HuH-7 (cell line): ENCODE measurements around the gene ARPP19.
"Not testable (repeated sequence)": the region's sequence is repeated elsewhere in the genome, so short reads cannot be mapped to it uniquely, and the experiment has no call there.

Source experiments
- DNase-seq: peaks from one replicate; pipeline ENCODE4 v3.0.0; 2011; ENCODE audit warnings: low spot score

The ARPP19 gene

DNA sequence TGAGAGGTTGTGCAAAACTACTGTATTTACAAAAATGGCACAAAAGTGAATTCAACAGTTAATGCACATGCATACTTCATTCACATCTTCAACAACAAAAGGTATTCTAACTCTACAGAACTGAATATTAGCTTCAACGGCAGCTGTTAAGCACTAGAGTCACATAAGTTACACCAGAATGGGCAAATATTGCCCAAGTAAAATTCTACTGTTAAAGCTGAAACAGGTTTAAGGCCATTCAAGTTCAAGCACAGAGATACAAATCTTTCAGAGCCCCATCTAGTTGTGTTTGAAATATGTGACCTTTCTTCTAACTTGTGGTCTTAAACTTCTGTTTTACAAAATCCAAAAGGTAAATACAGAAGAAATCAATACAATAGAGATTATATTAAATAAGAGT is 17.6 kb downstream of the ARPP19 start:
- DNase-seq: not testable (repeated sequence)

DNA sequence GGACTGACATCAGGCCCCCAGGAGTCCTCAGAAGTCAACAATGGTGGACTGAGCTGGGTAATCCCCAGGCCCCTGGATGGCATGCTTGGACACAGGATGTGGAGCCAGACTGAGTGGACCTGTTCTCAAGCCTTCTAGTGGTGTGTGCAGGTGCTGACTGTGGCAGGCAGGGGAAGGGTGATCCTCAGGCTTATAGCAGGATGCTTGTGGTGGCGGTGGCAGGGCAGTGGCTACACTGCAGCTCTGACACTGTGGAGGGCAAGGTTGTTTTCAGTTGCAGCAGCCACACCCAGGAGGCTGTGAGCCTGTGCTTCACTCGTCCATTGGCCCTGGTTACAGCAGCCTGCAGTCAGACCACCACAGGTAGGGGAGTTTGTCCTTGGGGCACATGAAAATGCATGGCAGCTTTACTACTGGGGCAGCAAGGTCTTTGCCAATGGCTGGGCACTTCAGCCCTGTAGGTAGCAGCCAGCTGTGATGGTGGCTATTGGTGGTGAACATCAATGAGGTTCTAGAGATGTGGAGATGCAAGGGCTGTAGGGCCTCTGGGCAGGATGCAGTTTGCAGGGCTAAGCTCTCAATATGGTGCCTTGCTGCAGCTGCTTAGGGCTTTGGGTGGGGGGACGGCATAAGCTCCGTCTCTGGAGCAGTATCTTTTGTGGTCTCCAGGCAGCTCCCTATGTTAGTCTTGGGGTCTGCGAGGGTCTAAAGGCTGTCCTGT is 22.6 kb downstream of the ARPP19 start:
- no peak for DNase-seq

DNA sequence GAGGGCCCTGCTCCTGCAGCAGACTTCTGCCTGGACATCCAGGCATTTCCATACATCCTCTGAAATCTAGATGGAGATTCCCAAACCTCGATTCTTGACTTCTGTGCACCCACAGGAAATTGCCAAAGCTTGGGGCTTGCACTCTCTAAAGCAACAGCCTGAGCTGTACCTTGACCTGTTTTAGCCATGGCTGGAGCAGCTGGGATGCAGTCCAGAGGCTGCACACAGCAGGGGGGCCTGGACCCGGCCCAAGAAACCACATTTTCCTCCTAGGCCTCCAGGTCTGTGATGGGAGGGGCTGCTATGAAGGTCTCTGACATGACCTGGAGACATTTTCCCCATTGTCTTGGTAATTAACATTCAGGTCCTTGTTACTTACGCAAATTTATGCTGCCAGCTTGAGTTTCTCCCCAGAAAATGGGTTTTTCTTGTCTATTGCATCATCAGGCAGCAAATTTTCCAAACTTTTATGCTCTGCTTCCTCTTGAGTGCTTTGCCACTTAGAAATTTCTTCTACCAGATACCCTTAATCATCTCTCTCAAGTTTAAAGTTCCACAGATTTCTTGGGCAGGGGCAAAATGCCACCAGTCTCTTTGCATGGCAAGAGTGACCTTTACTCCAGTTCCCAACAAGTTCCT is 28.3 kb downstream of the ARPP19 start:
- DNase-seq: no peak

DNA sequence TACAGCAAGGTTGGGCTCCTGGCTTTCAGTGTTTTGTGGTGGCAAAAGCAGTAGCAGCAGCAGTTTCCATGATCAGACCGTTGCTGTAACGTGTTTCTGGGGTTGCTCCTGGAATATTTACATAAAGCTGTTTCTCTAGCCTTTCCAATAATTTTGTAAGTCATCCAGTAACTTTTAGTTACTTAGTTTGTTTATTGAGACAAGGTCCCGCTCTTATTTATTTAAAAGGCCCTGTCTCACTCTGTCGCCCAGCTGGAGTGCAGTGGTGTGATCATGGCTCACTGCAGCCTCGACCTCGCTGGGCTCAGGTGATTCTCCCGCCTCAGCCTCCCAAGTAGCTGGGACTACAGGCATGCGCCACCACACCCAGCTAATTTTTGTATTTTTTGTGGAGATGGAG is 31.4 kb downstream of the ARPP19 start:
- DNase-seq: no peak

GRCh38 chr15:52532427-52532826 is 36.4 kb downstream of the ARPP19 start:
- no peak for DNase-seq

GRCh38 chr15:52529940-52530339 is 38.9 kb downstream of the ARPP19 start:
- no peak for DNase-seq

DNA sequence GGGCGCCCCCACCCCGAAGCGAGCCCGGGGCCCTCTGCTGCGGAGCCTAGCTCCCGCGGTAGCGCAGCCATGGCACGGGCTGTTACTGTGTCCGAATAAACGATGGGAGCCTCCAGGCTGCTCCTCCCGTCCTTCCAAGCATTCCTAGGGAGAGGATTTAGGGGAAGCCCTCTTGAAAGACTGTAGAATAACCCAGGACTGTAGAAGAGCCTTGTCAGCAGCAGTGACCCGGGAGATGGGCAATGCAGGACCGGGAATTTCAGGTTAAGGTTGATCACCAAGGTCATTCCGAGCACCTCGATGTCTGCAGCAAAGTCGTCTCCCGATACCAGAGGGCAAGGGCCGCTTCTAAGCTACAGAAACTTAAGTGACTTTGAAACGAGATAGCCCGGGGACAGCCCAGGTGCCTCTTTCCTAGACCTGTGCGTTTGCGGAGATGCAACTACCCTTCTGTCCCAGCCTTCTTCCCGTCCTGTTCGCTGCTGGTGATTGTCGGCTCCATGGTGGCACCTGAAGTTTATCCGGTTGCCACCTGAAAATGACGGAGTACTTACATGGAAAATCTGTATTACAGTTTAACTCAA is 39.4 kb downstream of the ARPP19 start:
- DNase-seq: no peak

- DNase-seq: peak; percentile 71
Observed at GRCh38 chr15:52528564-52529340, 40.1 kb downstream of the ARPP19 start, which contains the start of gene MYO5A. Gene MYO5A (minus strand): TSS chr15:52528880. CDS start chr15:52528806, 74 bp downstream.

DNA sequence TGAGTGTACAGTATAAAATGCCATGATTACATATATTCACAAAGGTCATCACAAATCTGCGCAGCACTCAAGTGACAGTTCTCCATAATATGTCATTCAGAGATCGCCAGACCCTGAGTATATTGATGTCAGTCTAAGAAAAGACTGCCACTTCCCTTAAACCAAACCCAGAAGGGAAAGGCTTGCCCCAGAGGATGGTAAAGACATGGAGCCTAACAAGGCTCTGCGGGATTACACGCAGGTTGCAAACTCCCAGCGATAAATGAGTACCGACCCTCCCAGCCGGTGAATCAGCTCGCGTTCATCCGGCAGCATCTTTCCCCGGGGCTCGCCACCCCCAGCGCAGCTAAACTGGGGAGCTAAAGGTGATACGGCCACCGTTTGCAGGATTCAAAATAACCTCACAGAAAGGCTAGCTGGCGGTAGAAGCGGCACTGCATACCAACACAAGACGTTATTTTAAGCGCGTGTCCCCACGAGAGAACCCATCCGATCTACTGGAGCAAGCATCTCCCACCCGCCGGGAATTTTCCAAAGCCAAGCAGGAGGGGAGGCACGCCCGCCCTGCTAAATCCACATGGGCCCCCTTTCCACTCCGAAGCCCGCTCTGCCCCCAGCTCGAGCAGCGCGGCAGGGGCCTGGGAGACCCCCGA is 40.8 kb downstream of the ARPP19 start:
- DNase-seq: peak; percentile 40

- no peak for DNase-seq
Observed at GRCh38 chr15:52527196-52527910, 41.5 kb downstream of the ARPP19 start.

DNA sequence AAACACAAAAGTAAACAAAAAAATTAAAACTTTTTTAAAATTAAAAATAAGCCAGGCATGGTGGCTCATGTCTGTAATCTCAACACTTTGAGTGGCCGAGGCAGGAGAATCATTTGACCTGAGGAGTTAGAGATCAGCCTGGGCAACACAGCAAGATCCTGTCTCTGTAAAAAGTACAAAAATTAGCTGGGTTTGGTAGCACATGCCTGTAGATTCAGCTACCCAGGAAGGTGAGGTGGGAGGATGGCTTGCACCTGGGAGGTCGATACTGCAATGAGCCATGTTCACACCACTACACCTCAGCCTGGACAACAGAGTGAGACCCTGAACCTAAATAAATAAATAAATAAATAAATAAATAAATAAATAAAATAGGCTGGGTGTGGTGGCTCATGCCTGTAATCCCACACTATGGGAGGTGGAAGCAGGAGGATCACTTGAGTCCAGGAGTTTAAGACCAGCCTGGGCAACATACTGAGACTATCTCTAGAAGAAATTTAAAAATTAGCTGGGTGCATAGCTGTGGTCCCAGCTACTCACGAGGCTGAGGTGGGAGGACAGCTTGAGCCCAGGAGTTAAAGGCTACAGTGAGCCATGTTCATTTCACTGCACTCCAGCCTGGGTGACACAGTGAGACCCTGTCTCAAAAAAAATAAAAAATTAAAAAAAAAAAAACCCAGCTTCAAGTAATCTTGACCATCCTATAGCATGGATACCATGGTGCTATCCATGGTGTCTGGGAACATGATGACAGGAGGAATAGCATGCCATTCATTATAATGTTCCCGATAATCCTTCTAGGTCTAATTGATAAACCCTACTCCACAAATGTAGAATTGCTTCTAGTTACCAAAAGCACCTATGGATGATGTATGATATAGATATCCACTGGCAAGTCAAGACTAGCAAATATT is 44.4 kb downstream of the ARPP19 start:
- no peak for DNase-seq

DNA sequence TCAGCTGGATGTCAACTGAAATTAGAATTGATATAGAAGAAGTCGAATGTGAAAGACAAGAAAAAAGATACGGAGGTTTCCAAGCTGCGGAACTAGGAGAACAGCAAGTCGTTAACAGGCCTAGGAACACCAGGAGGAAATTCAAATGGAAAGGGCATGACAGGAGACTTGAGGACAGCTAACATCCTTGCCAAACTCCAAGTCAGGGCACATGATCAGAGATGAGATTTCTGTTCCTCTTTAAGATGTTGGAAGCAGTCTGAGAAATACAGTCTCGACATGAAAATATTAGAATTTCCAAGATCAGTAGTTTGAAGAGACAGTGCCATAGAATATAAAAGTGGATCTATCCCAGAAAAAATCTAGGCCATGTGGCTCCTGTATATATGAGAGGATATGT is 45.2 kb downstream of the ARPP19 start:
- no peak for DNase-seq

DNA sequence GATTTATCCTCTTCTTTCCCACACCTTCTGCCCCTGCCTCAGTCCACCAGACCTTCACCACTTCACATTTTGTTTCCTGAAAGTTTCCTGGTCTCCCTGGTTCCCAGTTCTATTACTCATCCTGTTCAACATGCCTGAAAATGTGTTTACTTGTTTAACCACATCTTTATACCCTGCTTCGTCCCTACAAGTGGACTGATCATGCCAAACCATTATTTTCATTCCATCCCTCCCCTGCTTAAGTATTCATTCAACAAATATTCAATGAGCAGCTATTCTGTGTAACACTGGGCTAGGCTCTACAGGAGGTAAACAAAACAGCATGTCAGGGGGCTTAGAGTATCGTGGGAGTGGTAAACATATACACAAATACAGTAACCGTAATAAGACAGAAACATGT is 45.6 kb downstream of the ARPP19 start:
- no peak for DNase-seq

DNA sequence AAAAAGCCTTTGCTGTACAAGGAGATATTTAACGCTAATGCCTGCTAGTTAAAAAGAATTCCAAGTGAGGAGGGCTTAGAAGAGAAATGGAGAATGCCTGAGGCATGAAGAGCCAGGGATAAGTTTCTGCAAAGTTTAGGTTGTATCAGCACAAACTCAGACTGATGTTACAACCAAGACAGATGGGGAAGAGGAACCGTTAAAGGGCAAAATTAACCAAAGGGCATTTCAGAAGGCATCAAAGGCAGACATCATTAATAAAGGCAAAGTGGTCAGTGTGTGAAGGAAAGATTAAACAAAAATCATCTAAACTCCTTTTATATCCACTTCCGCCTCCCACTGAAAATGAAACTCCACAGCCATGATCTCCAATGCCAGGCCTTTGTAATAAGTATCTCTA is 47.1 kb downstream of the ARPP19 start:
- DNase-seq: no peak

DNA sequence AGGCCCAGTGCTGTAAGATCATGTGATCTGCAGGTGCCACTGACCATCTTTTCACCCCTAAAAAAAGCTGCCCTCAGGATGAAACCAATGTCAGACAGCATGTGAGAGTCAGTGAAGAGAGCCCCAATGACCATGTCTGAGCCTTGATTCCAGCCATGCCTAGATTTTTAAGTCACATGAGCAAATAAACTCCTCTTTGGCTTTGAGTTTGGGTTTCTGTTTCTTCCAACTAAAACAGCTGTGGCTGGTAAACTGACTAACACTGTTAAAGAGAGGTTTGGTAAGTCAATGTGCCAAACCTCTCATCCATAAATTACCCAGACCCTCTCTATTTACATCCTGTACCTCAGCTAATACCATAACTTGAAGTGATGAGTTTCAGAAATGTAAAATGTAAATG is 48.4 kb downstream of the ARPP19 start:
- no peak for DNase-seq

- no peak for DNase-seq
Observed at GRCh38 chr15:52518487-52519371, 50.1 kb downstream of the ARPP19 start.

GRCh38 chr15:52517014-52517413 is 51.8 kb downstream of the ARPP19 start:
- no peak for DNase-seq

DNA sequence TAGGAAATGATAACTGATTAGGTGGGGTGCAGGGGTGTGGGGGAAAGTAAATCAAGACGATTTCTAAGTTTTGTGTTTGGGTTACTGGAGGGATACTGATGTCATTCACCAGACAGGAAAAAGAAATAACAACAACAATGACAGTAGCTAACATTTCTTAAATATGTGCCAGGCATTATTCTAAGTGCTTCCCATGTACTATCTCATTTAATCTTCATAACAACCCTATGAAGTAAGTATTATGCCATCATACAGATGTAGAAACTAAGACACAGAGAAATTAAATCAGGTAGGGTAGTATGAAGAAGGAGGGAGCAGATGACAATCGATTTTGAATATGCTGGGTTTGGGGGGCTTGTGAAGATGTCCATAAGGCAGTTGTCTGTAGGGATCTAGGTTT is 53.5 kb downstream of the ARPP19 start:
- no peak for DNase-seq

- DNase-seq: no peak
Observed at GRCh38 chr15:52514482-52514881, 54.3 kb downstream of the ARPP19 start.
